HepG2 (cell line): ENCODE measurements around the gene DLEC1. TPM values are rescaled to one million over a fixed set of nuclear protein-coding genes. Genes with fewer than 3 reads are reported as not detected.
A peak's percentile ranks its signal among the peaks of the same experiment; 100 is the strongest.

Experiments used
- DBP ChIP-seq: sonication (generic); formaldehyde crosslinking; IDR thresholded peaks from 2 replicates; pipeline ENCODE4 v1.4.0; 2020; ENCODE audit warnings: missing genetic modification reagents; ENCODE audit errors: not compliant biosample characterization
- EHMT2 ChIP-seq: fragments of 200-600 bp; sonication (generic); IDR thresholded peaks from 2 replicates; pipeline ENCODE4 v1.7.0; 2017; ENCODE audit warnings: antibody characterized with exemption, low read depth, low read length, borderline replicate concordance
- HOXA9 ChIP-seq: sonication (generic); formaldehyde crosslinking; IDR thresholded peaks from 2 replicates; pipeline ENCODE4 v1.8.1; 2022; ENCODE audit warnings: missing genetic modification reagents, mild to moderate bottlenecking, moderate library complexity, borderline replicate concordance
- IRX3 ChIP-seq: sonication (generic); formaldehyde crosslinking; IDR thresholded peaks from 2 replicates; pipeline ENCODE4 v1.8.1; 2023; ENCODE audit warnings: mild to moderate bottlenecking, low read depth, missing genetic modification reagents, borderline replicate concordance
- PHF21A ChIP-seq: sonication (generic); formaldehyde crosslinking; IDR thresholded peaks from 2 replicates; pipeline ENCODE4 v1.5.0; 2020; ENCODE audit warnings: mild to moderate bottlenecking, missing genetic modification reagents
- RORA ChIP-seq: sonication (generic); formaldehyde crosslinking; IDR thresholded peaks from 2 replicates; pipeline ENCODE4 v1.5.0; 2020; ENCODE audit warnings: mild to moderate bottlenecking, missing genetic modification reagents, moderate library complexity
- ZBTB10 ChIP-seq: sonication (generic); formaldehyde crosslinking; IDR thresholded peaks from 2 replicates; pipeline ENCODE4 v1.4.0; 2020; ENCODE audit warnings: missing genetic modification reagents, borderline replicate concordance
- ZEB1 ChIP-seq: IDR thresholded peaks from 2 replicates; pipeline ENCODE4 v1.6.1; 2012; ENCODE audit warnings: mild to moderate bottlenecking, low read depth, inconsistent platforms; ENCODE audit not compliant: insufficient replicate concordance
- ZNF142 ChIP-seq: sonication (generic); formaldehyde crosslinking; IDR thresholded peaks from 2 replicates; pipeline ENCODE4 v1.4.0; 2020; ENCODE audit warnings: missing genetic modification reagents
- ZNF280D ChIP-seq: sonication (generic); formaldehyde crosslinking; IDR thresholded peaks from 2 replicates; pipeline ENCODE4 v1.5.1; 2020; ENCODE audit warnings: mild to moderate bottlenecking, missing genetic modification reagents
- ZNF431 ChIP-seq: sonication (generic); formaldehyde crosslinking; IDR thresholded peaks from 2 replicates; pipeline ENCODE4 v1.9.0; 2022; ENCODE audit warnings: missing genetic modification reagents, low read depth, mild to moderate bottlenecking, borderline replicate concordance
- ZNF557 ChIP-seq: sonication (generic); formaldehyde crosslinking; IDR thresholded peaks from 2 replicates; pipeline ENCODE4 v1.4.0; 2020; ENCODE audit warnings: missing genetic modification reagents
- ZNF563 ChIP-seq: sonication (generic); formaldehyde crosslinking; IDR thresholded peaks from 2 replicates; pipeline ENCODE4 v1.8.0; 2022; ENCODE audit warnings: mild to moderate bottlenecking, moderate library complexity, missing genetic modification reagents
- polyA plus RNA-seq, 8 experiments: library from polyadenylated mRNA; depleted of rRNA in 3 of 8; stranded (reverse) in 7 of 8; unstranded in 1 of 8; fragments of >200 nt; fragmentation: Illumina TruSeq in 4 of 8; extraction: Trizol in 4 of 8; gene quantifications; 2 replicates each; pipeline versions ENCODE4 v1.2.1 to v1.2.3, GENCODE V29; 2011 to 2016; ENCODE audit warnings: low read depth in 4 of 8, missing spikeins in 1 of 8, mixed read lengths in 1 of 8; ENCODE audit not compliant: insufficient read depth in 1 of 8
- total RNA-seq, 5 experiments: library from RNA; depleted of rRNA; stranded (reverse); fragments of >200 nt; fragmentation: Illumina TruSeq; extraction: Trizol; gene quantifications; 2 replicates each; pipeline ENCODE4 v1.2.3, GENCODE V29; 2016; ENCODE audit warnings: low read depth in 1 of 5

DLEC1 gene
- total and polyA plus RNA-seq, 2 of the 13 experiments (the other 11 are each of a cell fraction or from before 2014, with no cell fraction given): 0.09 TPM; not detected in 1

- TF ChIP-seq ZNF142 (CRISPR knock-in tag) (no peak), EHMT2 (no peak), PHF21A (CRISPR knock-in tag) (no peak), ZNF557 (CRISPR knock-in tag) (no peak), ZNF563 (0 out of 2 replicates have a peak, but pooled peaks have one; percentile 12), DBP (CRISPR knock-in tag) (no peak), ZEB1 (peak; percentile 3), HOXA9 (CRISPR knock-in tag) (0 out of 2 replicates have a peak, but pooled peaks have one; percentile 79), IRX3 (CRISPR knock-in tag) (no peak), ZBTB10 (CRISPR knock-in tag) (no peak), ZNF431 (CRISPR knock-in tag) (0 out of 2 replicates have a peak, but pooled peaks have one; percentile 12), RORA (no peak), ZNF280D (no peak)
Measured at GRCh38 chr3:38165722-38166387, 126.8 kb downstream of the DLEC1 start (continued).
